Measurements from ENCODE around the gene MAP2K1. TPM values are rescaled to one million over a fixed set of nuclear protein-coding genes. Genes with fewer than 3 reads are reported as not detected.

The MAP2K1 gene
- total RNA-seq, 4 donors from 2014 or later = 14.7 to 83.0 (median 40.0) TPM

DNA sequence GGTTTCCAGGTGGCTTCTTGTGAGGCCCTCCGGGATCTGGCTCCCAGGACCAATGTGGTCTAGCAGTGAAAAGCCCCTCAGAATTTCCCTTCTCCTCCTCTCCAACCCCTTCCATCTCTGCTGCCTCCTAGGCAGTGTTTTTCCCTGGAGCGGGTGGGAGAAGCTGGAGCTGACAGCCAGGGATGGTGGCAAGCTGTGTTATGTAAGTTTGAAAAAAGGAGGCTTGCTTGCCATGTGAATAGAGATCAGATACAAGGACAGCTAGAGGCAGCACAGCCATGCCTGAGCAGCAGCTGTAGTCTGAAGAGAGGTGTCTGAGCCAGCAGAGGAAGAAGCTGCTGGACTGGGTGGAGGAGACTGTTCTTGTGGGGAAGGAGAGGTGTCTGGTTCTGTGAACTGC, 90.3 kb downstream of the MAP2K1 start:
- Histone ChIP-seq H3K4me1 (no peaks in the 10 kb centered on the region), H3K27ac (no peak overlapping the region), H3K4me3 (no peak overlapping the region), H3K27me3 (no peaks in the 10 kb centered on the region), H3K9me3 (no peaks in the 10 kb centered on the region), H3K36me3 (peaks cover 0 to 9% (median 0%) of the 10 kb centered on the region in 4 donors)
- DNase-seq = no peak
- WGBS, 2 donors (ENCODE audit: low coverage in 1 of 2) = 88% methylated on average over 2 of the region's 2 CpGs; no CpG with 5 or more reads in 1 of the 2 donors
- in situ Hi-C loops (cut with MboI; ENCODE audit: low pct_ligation_motif_present in 1 of 4, low pct_unique_long_range_greater_than_20kb in 1 of 4, low sequenced_read_pairs in 3 of 4) (loop anchor here in 1 of 4 donors (25.0 kb wide), 1 partner anchor 90 kb away; the partner anchor contains the start of gene MAP2K1), intact Hi-C loops (cut with DNase I; ENCODE audit: low total_unique reads) (no loop called here)
- TF ChIP-seq POLR2AphosphoS5 (IDR thresholded peaks at IDR 0.05) = no peak
- TF ChIP-seq, protein P1, sequence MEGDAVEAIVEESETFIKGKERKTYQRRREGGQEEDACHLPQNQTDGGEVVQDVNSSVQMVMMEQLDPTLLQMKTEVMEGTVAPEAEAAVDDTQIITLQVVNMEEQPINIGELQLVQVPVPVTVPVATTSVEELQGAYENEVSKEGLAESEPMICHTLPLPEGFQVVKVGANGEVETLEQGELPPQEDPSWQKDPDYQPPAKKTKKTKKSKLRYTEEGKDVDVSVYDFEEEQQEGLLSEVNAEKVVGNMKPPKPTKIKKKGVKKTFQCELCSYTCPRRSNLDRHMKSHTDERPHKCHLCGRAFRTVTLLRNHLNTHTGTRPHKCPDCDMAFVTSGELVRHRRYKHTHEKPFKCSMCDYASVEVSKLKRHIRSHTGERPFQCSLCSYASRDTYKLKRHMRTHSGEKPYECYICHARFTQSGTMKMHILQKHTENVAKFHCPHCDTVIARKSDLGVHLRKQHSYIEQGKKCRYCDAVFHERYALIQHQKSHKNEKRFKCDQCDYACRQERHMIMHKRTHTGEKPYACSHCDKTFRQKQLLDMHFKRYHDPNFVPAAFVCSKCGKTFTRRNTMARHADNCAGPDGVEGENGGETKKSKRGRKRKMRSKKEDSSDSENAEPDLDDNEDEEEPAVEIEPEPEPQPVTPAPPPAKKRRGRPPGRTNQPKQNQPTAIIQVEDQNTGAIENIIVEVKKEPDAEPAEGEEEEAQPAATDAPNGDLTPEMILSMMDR (IDR thresholded peaks at IDR 0.05) = no peak
- TF ChIP-seq POLR2A (IDR thresholded peaks at IDR 0.05) = no peak
- no peak for TF ChIP-seq EP300 (IDR thresholded peaks at IDR 0.05; ENCODE audit: low read depth)

DNA sequence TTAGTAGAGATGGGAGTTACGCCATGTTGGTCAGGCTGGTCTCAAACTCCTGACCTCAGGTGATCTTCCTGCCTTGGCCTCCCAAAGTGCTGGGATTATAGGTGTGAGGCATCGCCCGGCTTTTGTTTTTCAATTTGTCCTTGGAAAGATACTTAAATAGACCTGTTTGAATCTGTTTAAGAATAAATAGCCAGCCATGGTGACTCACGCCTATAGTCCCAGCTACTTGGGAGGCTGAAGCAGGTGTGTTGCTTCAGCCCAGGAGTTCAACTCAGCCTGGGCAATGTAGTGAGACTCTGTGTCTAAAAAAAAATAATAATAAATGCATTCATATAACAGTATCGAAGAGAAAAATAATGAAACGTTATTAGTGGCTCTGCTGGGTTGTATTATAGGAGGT, 93.6 kb downstream of the MAP2K1 start:
- DNase-seq = no peak
- in situ Hi-C loops (cut with MboI; ENCODE audit: low pct_ligation_motif_present in 1 of 4, low pct_unique_long_range_greater_than_20kb in 1 of 4, low sequenced_read_pairs in 3 of 4) = loop anchor here in 1 of 4 donors (25.0 kb wide), 1 partner anchor 93 kb away; the partner anchor contains the start of gene MAP2K1

GRCh38 chr15:66481107-66481856, 94.6 kb downstream of the MAP2K1 start:
- in situ Hi-C loops (cut with MboI; ENCODE audit: low pct_ligation_motif_present in 1 of 4, low pct_unique_long_range_greater_than_20kb in 1 of 4, low sequenced_read_pairs in 3 of 4) (loop anchor here in 1 of 4 donors (25.0 kb wide), 1 partner anchor 94 kb away; the partner anchor contains the start of gene MAP2K1), intact Hi-C loops (cut with DNase I; ENCODE audit: low total_unique reads) (no loop called here)
- no peak for TF ChIP-seq POLR2A (IDR thresholded peaks at IDR 0.05)
- TF ChIP-seq, protein P1 (IDR thresholded peaks at IDR 0.05) = no peak
- no peak for TF ChIP-seq EP300 (IDR thresholded peaks at IDR 0.05; ENCODE audit: low read depth)
- no peak for TF ChIP-seq POLR2AphosphoS5 (IDR thresholded peaks at IDR 0.05)
- 85 to 88% methylated on average over 5 to 10 of the region's 10 CpGs for WGBS, 2 donors (ENCODE audit: low coverage in 1 of 2)
- Histone ChIP-seq H3K27ac (no peak overlapping the region), H3K4me1 (no peaks in the 10 kb centered on the region), H3K9me3 (no peaks in the 10 kb centered on the region), H3K4me3 (no peak overlapping the region), H3K36me3 (peaks cover 0 to 12% (median 2%) of the 10 kb centered on the region in 4 donors), H3K27me3 (no peaks in the 10 kb centered on the region)
- DNase-seq = no peak

More for the DNA sequence above, 93.6 kb downstream of the MAP2K1 start:
- Histone ChIP-seq H3K4me3 (no peak overlapping the region), H3K36me3 (peaks cover 0 to 12% (median 2%) of the 10 kb centered on the region in 4 donors), H3K27me3 (no peaks in the 10 kb centered on the region), H3K27ac (no peak overlapping the region), H3K9me3 (no peaks in the 10 kb centered on the region), H3K4me1 (no peaks in the 10 kb centered on the region)
- intact Hi-C loops (cut with DNase I; ENCODE audit: low total_unique reads) = no loop called here
- TF ChIP-seq POLR2A (IDR thresholded peaks at IDR 0.05) (no peak), EP300 (IDR thresholded peaks at IDR 0.05; ENCODE audit: low read depth) (no peak)
- WGBS, 2 donors (ENCODE audit: low coverage in 1 of 2) = 89 to 98% methylated on average over 3 to 6 of the region's 6 CpGs

DNA sequence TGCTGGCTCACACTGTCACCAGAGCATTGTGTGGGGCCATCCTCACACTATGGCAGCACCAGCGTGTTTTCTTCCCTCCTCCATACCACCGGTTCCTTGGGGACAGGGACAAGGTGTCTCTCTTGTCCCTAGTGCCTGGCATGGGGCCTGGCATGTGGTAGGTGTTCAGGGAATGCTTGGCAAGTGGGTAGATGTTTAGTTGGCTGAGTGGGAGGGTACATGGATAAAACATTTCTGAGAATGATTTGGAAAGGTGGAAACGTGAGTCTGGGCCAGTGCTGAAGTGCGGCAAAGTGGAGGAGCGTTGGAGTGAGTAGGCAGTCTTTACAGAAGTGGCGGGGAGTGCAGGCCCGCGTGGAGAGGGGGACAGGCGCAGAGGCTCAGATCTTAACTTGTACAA, 95.8 kb downstream of the MAP2K1 start:
- TF ChIP-seq EP300 (IDR thresholded peaks at IDR 0.05; ENCODE audit: low read depth) = no peak
- no peak for TF ChIP-seq POLR2AphosphoS5 (IDR thresholded peaks at IDR 0.05)
- no peak for TF ChIP-seq POLR2A (IDR thresholded peaks at IDR 0.05)
- TF ChIP-seq, protein P1 (IDR thresholded peaks at IDR 0.05) = no peak
- no peaks in the 10 kb centered on the region for H3K9me3 ChIP-seq
- H3K27ac ChIP-seq = no peak overlapping the region
- no peak overlapping the region for H3K4me3 ChIP-seq
- peaks cover 0 to 15% (median 2%) of the 10 kb centered on the region in 4 donors for H3K36me3 ChIP-seq
- DNase-seq = no peak
- in situ Hi-C loops (cut with MboI; ENCODE audit: low pct_ligation_motif_present in 1 of 4, low pct_unique_long_range_greater_than_20kb in 1 of 4, low sequenced_read_pairs in 3 of 4) = loop anchor here in 1 of 4 donors (25.0 kb wide), 1 partner anchor 95 kb away; the partner anchor contains the start of gene MAP2K1
- intact Hi-C loops (cut with DNase I; ENCODE audit: low total_unique reads) = no loop called here
- no peaks in the 10 kb centered on the region for H3K27me3 ChIP-seq
- 91 to 95% methylated on average over 7 to 9 of the region's 9 CpGs for whole genome bisulfite sequencing, 2 donors (ENCODE audit: low coverage in 1 of 2)
- H3K4me1 ChIP-seq = no peaks in the 10 kb centered on the region

Measured in transverse colon (tissue), 4 donors.